Ishikawa (cell line): ENCODE results near the gene MFSD8.

ENCODE experiments used
- CEBPB ChIP-seq: IDR thresholded peaks from 2 replicates; pipeline ENCODE4 v1.6.1; 2012
- CREB1 ChIP-seq: IDR thresholded peaks from 2 replicates; pipeline ENCODE4 v1.6.1; 2012; ENCODE audit warnings: low read depth
- EGR1 ChIP-seq: IDR thresholded peaks from 2 replicates; pipeline ENCODE4 v1.6.1; 2012
- EP300 ChIP-seq: IDR thresholded peaks from 2 replicates; pipeline ENCODE4 v1.6.1; 2012; ENCODE audit warnings: borderline replicate concordance
- FOXM1 ChIP-seq: IDR thresholded peaks from 2 replicates; pipeline ENCODE4 v1.6.1; 2012; ENCODE audit warnings: low read depth, borderline replicate concordance
- NFIC ChIP-seq: IDR thresholded peaks from 2 replicates; pipeline ENCODE4 v1.6.1; 2012
- RAD21 ChIP-seq: IDR thresholded peaks from 2 replicates; pipeline ENCODE4 v1.6.1; 2012; ENCODE audit warnings: low read depth
- TAF1 ChIP-seq: IDR thresholded peaks from 2 replicates; pipeline ENCODE4 v1.6.1; 2012; ENCODE audit warnings: low read depth, mild to moderate bottlenecking
- TCF12 ChIP-seq: IDR thresholded peaks from 2 replicates; pipeline ENCODE4 v1.6.1; 2012; ENCODE audit warnings: low read depth
- TEAD4 ChIP-seq: IDR thresholded peaks from 2 replicates; pipeline ENCODE4 v1.6.1; 2012
- YY1 ChIP-seq: IDR thresholded peaks from 2 replicates; pipeline ENCODE4 v1.6.1; 2012; ENCODE audit warnings: low read depth
- ZBTB7A ChIP-seq: IDR thresholded peaks from 2 replicates; pipeline ENCODE4 v1.6.1; 2012; ENCODE audit warnings: low read depth
- TF ChIP-seq, protein P1 (sequence below): IDR thresholded peaks from 2 replicates; pipeline ENCODE4 v1.6.1; 2012
- TF ChIP-seq, protein P2 (sequence below): IDR thresholded peaks from 2 replicates; pipeline ENCODE4 v1.6.1; 2012
- TF ChIP-seq, protein P3 (sequence below): IDR thresholded peaks from 2 replicates; pipeline ENCODE4 v1.6.1; 2012; ENCODE audit warnings: low read depth, mild to moderate bottlenecking

MFSD8 gene

DNA sequence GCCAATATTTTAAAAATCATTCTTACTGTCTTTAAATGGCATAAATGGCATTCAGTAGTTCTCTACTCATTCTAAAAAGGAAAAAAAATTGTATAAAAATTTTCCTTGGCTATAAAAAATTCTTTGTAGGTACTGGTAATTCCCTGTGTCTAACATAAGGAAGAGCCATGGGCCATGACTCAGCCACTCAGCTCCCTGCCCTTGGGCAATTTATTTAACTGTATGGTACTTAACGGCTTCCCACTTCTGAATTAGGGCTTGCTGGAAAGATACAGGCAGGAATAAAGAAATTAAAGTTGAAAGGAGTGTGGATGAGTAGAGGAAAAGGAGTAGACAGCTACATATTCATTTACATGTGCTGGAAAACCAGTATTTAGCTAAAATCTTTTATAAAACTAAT, 30.8 kb upstream of the MFSD8 start:
- TF ChIP-seq CEBPB (no peak), EGR1 (no peak), ZBTB7A (no peak)

DNA sequence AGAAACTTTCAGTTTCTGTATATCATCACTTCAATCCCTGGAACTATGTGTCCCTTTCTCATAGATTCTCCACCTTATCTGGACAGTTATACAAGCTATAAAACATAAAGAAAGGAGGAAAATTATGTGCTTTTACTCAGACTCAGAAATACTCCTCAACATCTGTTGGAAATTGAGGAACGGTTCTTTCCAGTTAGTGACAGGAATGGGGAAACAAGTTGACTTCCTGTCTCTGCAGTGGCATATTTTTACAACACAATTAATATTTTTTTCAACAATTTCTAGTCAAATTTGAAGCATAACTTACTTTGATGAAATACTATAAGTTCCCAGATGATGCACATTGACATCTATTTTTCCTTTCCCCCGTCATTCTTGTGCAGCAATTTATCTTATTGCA, 28.2 kb upstream of the MFSD8 start:
- no peak for TF ChIP-seq NFIC
- TF ChIP-seq, protein P1, sequence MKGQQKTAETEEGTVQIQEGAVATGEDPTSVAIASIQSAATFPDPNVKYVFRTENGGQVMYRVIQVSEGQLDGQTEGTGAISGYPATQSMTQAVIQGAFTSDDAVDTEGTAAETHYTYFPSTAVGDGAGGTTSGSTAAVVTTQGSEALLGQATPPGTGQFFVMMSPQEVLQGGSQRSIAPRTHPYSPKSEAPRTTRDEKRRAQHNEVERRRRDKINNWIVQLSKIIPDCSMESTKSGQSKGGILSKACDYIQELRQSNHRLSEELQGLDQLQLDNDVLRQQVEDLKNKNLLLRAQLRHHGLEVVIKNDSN = no peak

DNA sequence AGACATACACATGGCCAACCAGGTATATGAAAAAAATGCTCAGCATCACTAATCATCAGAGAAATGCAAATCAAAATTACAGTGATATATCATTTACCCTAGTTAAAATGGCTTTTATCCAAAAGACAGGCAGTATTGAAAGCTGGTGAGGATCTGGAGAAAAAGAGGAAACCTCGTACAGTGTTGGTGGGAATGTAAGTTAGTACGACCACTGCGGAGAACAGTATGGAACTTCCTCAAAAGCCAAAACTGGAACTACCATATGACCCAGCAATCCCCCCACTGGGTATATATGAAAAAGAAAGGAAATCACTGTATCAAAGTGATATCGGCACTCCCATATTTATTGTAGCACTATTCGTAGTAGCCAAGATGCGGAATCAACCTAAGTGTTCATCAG, 23.7 kb upstream of the MFSD8 start:
- TF ChIP-seq TEAD4 (no peak), FOXM1 (no peak), CREB1 (no peak), EGR1 (no peak), TCF12 (no peak), ZBTB7A (no peak), CEBPB (no peak), TAF1 (no peak), YY1 (no peak), RAD21 (no peak), NFIC (no peak), EP300 (no peak)
- TF ChIP-seq, protein P2, sequence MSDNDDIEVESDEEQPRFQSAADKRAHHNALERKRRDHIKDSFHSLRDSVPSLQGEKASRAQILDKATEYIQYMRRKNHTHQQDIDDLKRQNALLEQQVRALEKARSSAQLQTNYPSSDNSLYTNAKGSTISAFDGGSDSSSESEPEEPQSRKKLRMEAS = no peak
- TF ChIP-seq, protein P3, sequence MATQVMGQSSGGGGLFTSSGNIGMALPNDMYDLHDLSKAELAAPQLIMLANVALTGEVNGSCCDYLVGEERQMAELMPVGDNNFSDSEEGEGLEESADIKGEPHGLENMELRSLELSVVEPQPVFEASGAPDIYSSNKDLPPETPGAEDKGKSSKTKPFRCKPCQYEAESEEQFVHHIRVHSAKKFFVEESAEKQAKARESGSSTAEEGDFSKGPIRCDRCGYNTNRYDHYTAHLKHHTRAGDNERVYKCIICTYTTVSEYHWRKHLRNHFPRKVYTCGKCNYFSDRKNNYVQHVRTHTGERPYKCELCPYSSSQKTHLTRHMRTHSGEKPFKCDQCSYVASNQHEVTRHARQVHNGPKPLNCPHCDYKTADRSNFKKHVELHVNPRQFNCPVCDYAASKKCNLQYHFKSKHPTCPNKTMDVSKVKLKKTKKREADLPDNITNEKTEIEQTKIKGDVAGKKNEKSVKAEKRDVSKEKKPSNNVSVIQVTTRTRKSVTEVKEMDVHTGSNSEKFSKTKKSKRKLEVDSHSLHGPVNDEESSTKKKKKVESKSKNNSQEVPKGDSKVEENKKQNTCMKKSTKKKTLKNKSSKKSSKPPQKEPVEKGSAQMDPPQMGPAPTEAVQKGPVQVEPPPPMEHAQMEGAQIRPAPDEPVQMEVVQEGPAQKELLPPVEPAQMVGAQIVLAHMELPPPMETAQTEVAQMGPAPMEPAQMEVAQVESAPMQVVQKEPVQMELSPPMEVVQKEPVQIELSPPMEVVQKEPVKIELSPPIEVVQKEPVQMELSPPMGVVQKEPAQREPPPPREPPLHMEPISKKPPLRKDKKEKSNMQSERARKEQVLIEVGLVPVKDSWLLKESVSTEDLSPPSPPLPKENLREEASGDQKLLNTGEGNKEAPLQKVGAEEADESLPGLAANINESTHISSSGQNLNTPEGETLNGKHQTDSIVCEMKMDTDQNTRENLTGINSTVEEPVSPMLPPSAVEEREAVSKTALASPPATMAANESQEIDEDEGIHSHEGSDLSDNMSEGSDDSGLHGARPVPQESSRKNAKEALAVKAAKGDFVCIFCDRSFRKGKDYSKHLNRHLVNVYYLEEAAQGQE = no peak
- TF ChIP-seq, protein P1 = no peak

DNA sequence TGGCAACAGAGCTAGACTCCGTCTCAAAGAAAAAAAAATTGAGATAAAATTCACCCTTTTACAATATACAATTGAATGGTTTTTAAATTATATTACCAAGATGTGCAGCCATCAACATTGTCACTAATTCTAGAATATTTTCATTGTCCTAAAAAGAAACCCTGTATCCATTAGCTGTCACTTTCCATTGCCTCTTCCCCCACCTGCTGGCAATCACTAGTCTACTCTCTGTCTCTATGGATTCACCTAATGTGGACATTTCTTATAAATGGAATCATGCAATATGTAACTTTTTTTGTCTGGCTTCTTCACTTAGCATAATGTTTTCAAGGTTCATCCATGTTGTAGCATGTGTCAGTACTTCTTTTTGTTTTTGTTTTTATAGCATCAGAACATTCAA, 21.0 kb upstream of the MFSD8 start:
- TF ChIP-seq NFIC (no peak), TAF1 (no peak), EP300 (no peak), YY1 (no peak), TEAD4 (no peak), RAD21 (no peak), CEBPB (no peak), TCF12 (no peak), ZBTB7A (no peak), FOXM1 (no peak)
- TF ChIP-seq, protein P1 = no peak
- TF ChIP-seq, protein P3 = no peak
- TF ChIP-seq, protein P2 = no peak

DNA sequence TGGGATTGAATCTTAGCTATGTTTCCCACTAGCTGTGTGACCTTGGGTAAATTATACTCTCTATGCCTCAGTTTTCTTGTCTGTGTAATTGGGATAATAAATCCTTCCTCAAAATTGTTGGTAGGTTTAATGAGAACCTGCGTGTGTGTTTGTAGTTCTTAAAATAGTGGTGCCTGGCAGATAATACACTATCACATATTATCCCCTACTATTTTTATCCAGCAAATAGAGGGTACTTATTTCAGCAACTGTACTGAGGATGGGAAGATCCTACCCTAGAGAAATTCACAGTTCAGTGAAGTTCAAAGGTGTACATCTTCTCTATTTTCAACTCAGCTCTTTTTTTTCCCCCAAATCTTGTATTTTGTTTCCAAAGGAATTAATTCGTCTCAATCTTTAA, 17.5 kb upstream of the MFSD8 start:
- TF ChIP-seq EP300 (no peak), NFIC (no peak), FOXM1 (no peak), YY1 (no peak), TEAD4 (no peak), TCF12 (no peak), CEBPB (no peak), EGR1 (no peak), CREB1 (no peak), RAD21 (no peak), TAF1 (no peak), ZBTB7A (no peak)
- TF ChIP-seq, protein P3 = no peak
- TF ChIP-seq, protein P2 = no peak
